Muscle layer of colon (tissue), 2 donors: ENCODE data around the gene KDM2A.
A peak's percentile ranks its signal among the peaks of the same experiment; 100 is the strongest.
"Not testable (repeated sequence)": the region's sequence is repeated elsewhere in the genome, so short reads cannot be mapped to it uniquely, and the experiment has no call there.

ENCODE experiments used
- H3K27ac ChIP-seq: one replicate; pipeline ENCODE4 v1.7.0; 2013; ENCODE audit warnings: low read depth, mild to moderate bottlenecking, low read length, moderate library complexity
- H3K27me3 ChIP-seq, 2 donors: one replicate each; pipeline ENCODE4 v1.7.0; 2013; ENCODE audit warnings: low read length in 2 of 2, mild to moderate bottlenecking in 2 of 2; ENCODE audit not compliant: insufficient read depth in 2 of 2, control insufficient read depth in 1 of 2
- H3K36me3 ChIP-seq: one replicate; pipeline ENCODE4 v1.7.0; 2013; ENCODE audit warnings: mild to moderate bottlenecking, low read length; ENCODE audit not compliant: insufficient read depth
- H3K4me1 ChIP-seq: one replicate; pipeline ENCODE4 v1.7.0; 2013; ENCODE audit warnings: mild to moderate bottlenecking, low read length; ENCODE audit not compliant: insufficient read depth
- H3K4me3 ChIP-seq, 2 donors: one replicate each; pipeline ENCODE4 v1.7.0; 2013; ENCODE audit warnings: low read length in 2 of 2, low read depth in 1 of 2, mild to moderate bottlenecking in 1 of 2, moderate library complexity in 1 of 2
- H3K9ac ChIP-seq: one replicate; pipeline ENCODE4 v1.7.0; 2013; ENCODE audit warnings: low read length
- H3K9me3 ChIP-seq: one replicate; pipeline ENCODE4 v1.7.0; 2013; ENCODE audit warnings: mild to moderate bottlenecking, low read length
- donor health status: abdominal sarcoma.
- donor health status: Adenocarcinoma of cecum.

Gene KDM2A

GRCh38 chr11:67211656-67212436, 92.8 kb downstream of the KDM2A start:
- no peak overlapping the region for H3K9ac ChIP-seq
- no peaks in the 10 kb centered on the region for H3K9me3 ChIP-seq
- no peaks in the 10 kb centered on the region for H3K27me3 ChIP-seq
- no peak overlapping the region for H3K4me3 ChIP-seq
- H3K4me1 ChIP-seq: no peaks in the 10 kb centered on the region
- H3K36me3 ChIP-seq: peaks cover 36% of the 10 kb centered on the region
- no peak overlapping the region for H3K27ac ChIP-seq

- H3K4me3 ChIP-seq: no peak overlapping the region
- H3K36me3 ChIP-seq: peaks cover 43% of the 10 kb centered on the region
- no peaks in the 10 kb centered on the region for H3K27me3 ChIP-seq
- H3K27ac ChIP-seq: no peak overlapping the region
- H3K9ac ChIP-seq: no peak overlapping the region
- H3K4me1 ChIP-seq: no peaks in the 10 kb centered on the region
- H3K9me3 ChIP-seq: no peaks in the 10 kb centered on the region
These were observed 94.1 kb downstream of the KDM2A start for GRCh38 chr11:67213178-67213621.

- H3K4me3 ChIP-seq: no peak overlapping the region
These were observed 108.7 kb downstream of the KDM2A start for GRCh38 chr11:67227726-67228125.

GRCh38 chr11:67230406-67230805, 111.3 kb downstream of the KDM2A start:
- no peak overlapping the region for H3K9ac ChIP-seq
- H3K27ac ChIP-seq: no peak overlapping the region
- H3K4me1 ChIP-seq: no peaks in the 10 kb centered on the region
- peaks cover 50% of the 10 kb centered on the region for H3K36me3 ChIP-seq
- H3K9me3 ChIP-seq: no peaks in the 10 kb centered on the region
- H3K27me3 ChIP-seq: no peaks in the 10 kb centered on the region
- H3K4me3 ChIP-seq: no peak overlapping the region

More at GRCh38 chr11:67227726-67228125, 108.7 kb downstream of the KDM2A start:
- Histone ChIP-seq H3K27me3 (no peaks in the 10 kb centered on the region), H3K27ac (no peak overlapping the region), H3K9me3 (no peaks in the 10 kb centered on the region), H3K36me3 (peaks cover 51% of the 10 kb centered on the region), H3K9ac (no peak overlapping the region), H3K4me1 (no peaks in the 10 kb centered on the region)

GRCh38 chr11:67230886-67231285, 111.8 kb downstream of the KDM2A start:
- no peaks in the 10 kb centered on the region for H3K27me3 ChIP-seq
- H3K4me1 ChIP-seq: no peaks in the 10 kb centered on the region
- H3K9me3 ChIP-seq: no peaks in the 10 kb centered on the region
- H3K27ac ChIP-seq: no peak overlapping the region
- peaks cover 50% of the 10 kb centered on the region for H3K36me3 ChIP-seq
- H3K9ac ChIP-seq: no peak overlapping the region
- H3K4me3 ChIP-seq: no peak overlapping the region

- Histone ChIP-seq H3K9me3 (no peaks in the 10 kb centered on the region), H3K36me3 (peaks cover 35% of the 10 kb centered on the region), H3K27ac (no peak overlapping the region), H3K4me1 (peaks cover 6% of the 10 kb centered on the region), H3K9ac (no peak overlapping the region), H3K27me3 (no peaks in the 10 kb centered on the region), H3K4me3 (no peak overlapping the region)
These were observed 114.6 kb downstream of the KDM2A start for GRCh38 chr11:67233584-67234190.

GRCh38 chr11:67234571-67234970, 115.5 kb downstream of the KDM2A start:
- not testable (repeated sequence) for H3K9ac ChIP-seq, H3K27me3 ChIP-seq, H3K4me3 ChIP-seq, H3K27ac ChIP-seq, H3K9me3 ChIP-seq
- Histone ChIP-seq H3K36me3 (peaks cover 26% of the 10 kb centered on the region), H3K4me1 (peaks cover 15% of the 10 kb centered on the region)

- peaks cover 32% of the 10 kb centered on the region for H3K4me1 ChIP-seq
- no peaks in the 10 kb centered on the region for H3K27me3 ChIP-seq
- no peak overlapping the region for H3K27ac ChIP-seq
- no peak overlapping the region for H3K4me3 ChIP-seq
- no peaks in the 10 kb centered on the region for H3K9me3 ChIP-seq
- H3K36me3 ChIP-seq: peaks cover 10% of the 10 kb centered on the region
- no peak overlapping the region for H3K9ac ChIP-seq
These were observed 118.5 kb downstream of the KDM2A start for GRCh38 chr11:67237574-67237973.

GRCh38 chr11:67238894-67239782, 120.1 kb downstream of the KDM2A start:
- H3K36me3 ChIP-seq: peaks cover 18% of the 10 kb centered on the region
- H3K27me3 ChIP-seq: no peaks in the 10 kb centered on the region
- H3K4me1 ChIP-seq: peaks cover 39% of the 10 kb centered on the region
- H3K27ac ChIP-seq: peak overlapping the region; percentile 76
- peak overlapping the region in 1 of 2 donors; percentile 95 for H3K4me3 ChIP-seq
- H3K9ac ChIP-seq: no peak overlapping the region
- H3K9me3 ChIP-seq: no peaks in the 10 kb centered on the region

GRCh38 chr11:67239783-67240575, 120.9 kb downstream of the KDM2A start:
- peak overlapping the region; percentile 56 to 95 for H3K4me3 ChIP-seq

More at GRCh38 chr11:67239783-67240575, 120.9 kb downstream of the KDM2A start:
- H3K27me3 ChIP-seq: no peaks in the 10 kb centered on the region
- H3K9ac ChIP-seq: peak overlapping the region; percentile 100
- peaks cover 39% of the 10 kb centered on the region for H3K4me1 ChIP-seq
- H3K9me3 ChIP-seq: no peaks in the 10 kb centered on the region
- H3K27ac ChIP-seq: peak overlapping the region; percentile 86
- peaks cover 23% of the 10 kb centered on the region for H3K36me3 ChIP-seq
